Peyer's patch (tissue), 4 donors: Measurements from ENCODE around the gene ZNF664. TPM values are rescaled to one million over a fixed set of nuclear protein-coding genes. Genes with fewer than 3 reads are reported as not detected.

Source experiments
- DNase-seq, 3 donors: peaks; one replicate each; pipeline ENCODE4 v3.0.0-alpha.2; 2017 to 2019
- H3K27ac ChIP-seq, 4 donors: fragments of 200-600 bp; sonication (generic); one replicate each; pipeline ENCODE4 v1.5.1; 2016 to 2019
- H3K27me3 ChIP-seq, 2 donors: fragments of 200-600 bp; sonication (generic); one replicate each; pipeline ENCODE4 v1.5.1; 2019
- H3K36me3 ChIP-seq, 3 donors: fragments of 200-600 bp; sonication (generic); one replicate each; pipeline ENCODE4 v1.5.1; 2016 to 2019
- H3K4me1 ChIP-seq, 4 donors: fragments of 200-600 bp; sonication (generic); one replicate each; pipeline ENCODE4 v1.5.1; 2016 to 2019
- H3K4me3 ChIP-seq, 4 donors: fragments of 200-600 bp; sonication (generic); 1 replicate in 3 of 4; 2 replicates in 1 of 4; pipeline ENCODE4 v1.5.1; 2016 to 2019; ENCODE audit warnings: mild to moderate bottlenecking in 1 of 4
- H3K9me3 ChIP-seq, 4 donors: fragments of 200-600 bp; sonication (generic); one replicate each; pipeline ENCODE4 v1.5.1; 2016 to 2019; ENCODE audit warnings: mild to moderate bottlenecking in 1 of 4
- CTCF ChIP-seq, 6 experiments: fragments of 450-650 bp in 4 of 6; fragments of 200-600 bp in 2 of 6; sonication (generic) in 1 of 6; IDR thresholded peaks; one replicate each; pipeline ENCODE4 v1.5.1; 2017 to 2019; ENCODE audit warnings: antibody characterized with exemption in 6 of 6, mild to moderate bottlenecking in 3 of 6, moderate library complexity in 1 of 6
- POLR2A ChIP-seq, 2 donors: fragments of 450-650 bp; IDR thresholded peaks; one replicate each; pipeline ENCODE4 v1.5.1; 2017; ENCODE audit warnings: antibody characterized with exemption in 2 of 2, mild to moderate bottlenecking in 2 of 2, moderate library complexity in 2 of 2
- total RNA-seq, 4 donors: library from RNA; depleted of rRNA; stranded (reverse); fragments of >200 nt; gene quantifications; one replicate each; pipeline ENCODE4 v1.1.0, GENCODE V29; 2016

The ZNF664 gene
- total RNA-seq, 4 donors from 2014 or later = 75.9 to 160 (median 114) TPM

- Histone ChIP-seq H3K27me3 (no peaks in the 10 kb centered on the region), H3K36me3 (no peaks in the 10 kb centered on the region), H3K4me1 (no peaks in the 10 kb centered on the region), H3K4me3 (no peak overlapping the region), H3K27ac (no peak overlapping the region), H3K9me3 (no peaks in the 10 kb centered on the region)
- DNase-seq = no peak
- TF ChIP-seq POLR2A (IDR thresholded peaks at IDR 0.05) = no peak
- no peak for TF ChIP-seq CTCF (IDR thresholded peaks at IDR 0.05)
Measured at GRCh38 chr12:124030008-124030407, 57.0 kb downstream of the ZNF664 start.

GRCh38 chr12:124030510-124030909 is 57.5 kb downstream of the ZNF664 start:
- no peaks in the 10 kb centered on the region for H3K9me3 ChIP-seq
- DNase-seq = peak in 1 of 3 donors; percentile 11
- no peaks in the 10 kb centered on the region for H3K4me1 ChIP-seq
- no peak overlapping the region for H3K4me3 ChIP-seq
- H3K36me3 ChIP-seq = no peaks in the 10 kb centered on the region
- no peak overlapping the region for H3K27ac ChIP-seq
- no peak for TF ChIP-seq CTCF (IDR thresholded peaks at IDR 0.05)
- no peak for TF ChIP-seq POLR2A (IDR thresholded peaks at IDR 0.05)
- H3K27me3 ChIP-seq = no peaks in the 10 kb centered on the region

GRCh38 chr12:124031058-124031457 is 58.0 kb downstream of the ZNF664 start:
- no peak for TF ChIP-seq CTCF (IDR thresholded peaks at IDR 0.05)
- no peak for TF ChIP-seq POLR2A (IDR thresholded peaks at IDR 0.05)
- no peak overlapping the region for H3K27ac ChIP-seq
- no peaks in the 10 kb centered on the region for H3K4me1 ChIP-seq
- H3K36me3 ChIP-seq = no peaks in the 10 kb centered on the region
- no peak for DNase-seq
- H3K4me3 ChIP-seq = no peak overlapping the region
- H3K27me3 ChIP-seq = no peaks in the 10 kb centered on the region
- H3K9me3 ChIP-seq = no peaks in the 10 kb centered on the region

GRCh38 chr12:124032265-124032886 is 59.4 kb downstream of the ZNF664 start:
- peak in 2 of 3 donors; percentile 35 to 68 for DNase-seq
- no peak for TF ChIP-seq POLR2A (IDR thresholded peaks at IDR 0.05)
- TF ChIP-seq CTCF (IDR thresholded peaks at IDR 0.05) = peak; percentile 41 to 82 (median 68)
- H3K9me3 ChIP-seq = no peaks in the 10 kb centered on the region
- no peaks in the 10 kb centered on the region for H3K4me1 ChIP-seq
- H3K36me3 ChIP-seq = no peaks in the 10 kb centered on the region
- H3K27me3 ChIP-seq = no peaks in the 10 kb centered on the region
- H3K27ac ChIP-seq = no peak overlapping the region
- H3K4me3 ChIP-seq = no peak overlapping the region

- Histone ChIP-seq H3K27ac (no peak overlapping the region), H3K4me3 (no peak overlapping the region), H3K4me1 (no peaks in the 10 kb centered on the region), H3K9me3 (no peaks in the 10 kb centered on the region), H3K36me3 (no peaks in the 10 kb centered on the region), H3K27me3 (no peaks in the 10 kb centered on the region)
- no peak for DNase-seq
- TF ChIP-seq POLR2A (IDR thresholded peaks at IDR 0.05) = no peak
- no peak for TF ChIP-seq CTCF (IDR thresholded peaks at IDR 0.05)
Measured at GRCh38 chr12:124033859-124034258, 60.8 kb downstream of the ZNF664 start.

GRCh38 chr12:124034297-124034696 is 61.3 kb downstream of the ZNF664 start:
- no peak for TF ChIP-seq CTCF (IDR thresholded peaks at IDR 0.05)
- TF ChIP-seq POLR2A (IDR thresholded peaks at IDR 0.05) = no peak
- Histone ChIP-seq H3K27me3 (no peaks in the 10 kb centered on the region), H3K9me3 (no peaks in the 10 kb centered on the region), H3K27ac (no peak overlapping the region), H3K36me3 (no peaks in the 10 kb centered on the region), H3K4me1 (no peaks in the 10 kb centered on the region), H3K4me3 (no peak overlapping the region)
- no peak for DNase-seq
